OCI-LY7 (cell line): Measurements from ENCODE around the gene SEMA4D.

Experiments
- EZH2phosphoT487 ChIP-seq: fragments of 200-600 bp; sonication (generic); IDR thresholded peaks from 2 replicates; pipeline ENCODE4 v1.6.1; 2018; ENCODE audit warnings: low read depth, borderline replicate concordance, mild to moderate bottlenecking, mixed run types, antibody characterized with exemption, low read length, moderate library complexity, mixed read lengths
- TF ChIP-seq, protein P1 (sequence below): fragments of 200-600 bp; sonication (generic); conservative IDR thresholded peaks from 2 replicates; pipeline ENCODE4 v1.5.1; 2014; ENCODE audit warnings: mild to moderate bottlenecking, antibody characterized with exemption, low read length, moderate library complexity, mixed read lengths

DNA sequence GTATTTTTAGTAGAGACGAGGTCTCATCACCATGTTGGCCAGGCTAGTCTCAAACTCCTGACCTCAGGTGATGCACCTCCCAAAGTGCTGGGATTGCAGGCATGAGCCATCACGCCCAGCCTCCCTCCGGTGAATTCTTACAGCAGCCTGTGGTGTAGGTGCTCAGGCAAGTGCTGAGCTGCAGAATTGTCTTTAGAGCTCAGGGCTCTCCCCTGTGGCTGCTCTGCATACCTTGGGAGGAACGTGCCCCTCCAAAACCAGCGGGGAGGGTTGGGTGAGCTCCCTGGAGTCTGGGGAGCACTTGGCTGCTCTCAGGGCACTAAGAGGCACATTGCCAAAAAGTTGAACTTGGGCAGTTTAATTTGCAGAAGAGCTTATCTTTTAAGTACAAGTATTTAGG is 150.3 kb downstream of the SEMA4D start:
- TF ChIP-seq, protein P1, sequence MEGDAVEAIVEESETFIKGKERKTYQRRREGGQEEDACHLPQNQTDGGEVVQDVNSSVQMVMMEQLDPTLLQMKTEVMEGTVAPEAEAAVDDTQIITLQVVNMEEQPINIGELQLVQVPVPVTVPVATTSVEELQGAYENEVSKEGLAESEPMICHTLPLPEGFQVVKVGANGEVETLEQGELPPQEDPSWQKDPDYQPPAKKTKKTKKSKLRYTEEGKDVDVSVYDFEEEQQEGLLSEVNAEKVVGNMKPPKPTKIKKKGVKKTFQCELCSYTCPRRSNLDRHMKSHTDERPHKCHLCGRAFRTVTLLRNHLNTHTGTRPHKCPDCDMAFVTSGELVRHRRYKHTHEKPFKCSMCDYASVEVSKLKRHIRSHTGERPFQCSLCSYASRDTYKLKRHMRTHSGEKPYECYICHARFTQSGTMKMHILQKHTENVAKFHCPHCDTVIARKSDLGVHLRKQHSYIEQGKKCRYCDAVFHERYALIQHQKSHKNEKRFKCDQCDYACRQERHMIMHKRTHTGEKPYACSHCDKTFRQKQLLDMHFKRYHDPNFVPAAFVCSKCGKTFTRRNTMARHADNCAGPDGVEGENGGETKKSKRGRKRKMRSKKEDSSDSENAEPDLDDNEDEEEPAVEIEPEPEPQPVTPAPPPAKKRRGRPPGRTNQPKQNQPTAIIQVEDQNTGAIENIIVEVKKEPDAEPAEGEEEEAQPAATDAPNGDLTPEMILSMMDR: no peak
- TF ChIP-seq EZH2phosphoT487: no peak
